ENCODE measurements around the gene APMAP. TPM values are rescaled to one million over a fixed set of nuclear protein-coding genes. Genes with fewer than 3 reads are reported as not detected.

The APMAP gene
- total RNA-seq, 1 experiment from 2014 or later = 67.8 TPM

GRCh38 chr20:25008388-25009217 is 16.1 kb upstream of the APMAP start:
- Mint-ChIP-seq H3K27me3 (ENCODE audit: low read depth) (peaks cover 8% of the 10 kb centered on the region), H3K9me3 (no peaks in the 10 kb centered on the region), H3K36me3 (ENCODE audit: insufficient read depth in 1 of 3, low read depth in 3 of 3) (no peaks in the 10 kb centered on the region), H3K27ac (no peak overlapping the region), H3K4me3 (no peak overlapping the region), H3K4me1 (peaks cover 0 to 3% of the 10 kb centered on the region in 2 experiments; a peak in 1 of 4 replicates)
- DNase-seq = peak; percentile 3
- H3K79me1 ChIP-seq (ENCODE audit: insufficient read depth, low read depth, low read length, poor library complexity, severe bottlenecking) = no peaks in the 10 kb centered on the region
- no peak overlapping the region for H2BK20ac ChIP-seq (ENCODE audit: low read depth, low read length, poor library complexity, severe bottlenecking)
- no peak overlapping the region for H2AFZ ChIP-seq (ENCODE audit: low read length)
- H2BK12ac ChIP-seq (ENCODE audit: insufficient read length, low read depth, low read length) = no peak overlapping the region
- H3K9me3 ChIP-seq (ENCODE audit: control insufficient read depth, low read depth, low read length) = no peaks in the 10 kb centered on the region
- H4K8ac ChIP-seq (replicated peaks; ENCODE audit: insufficient read length, low read depth, low read length) = no peak overlapping the region
- H3K27me3 ChIP-seq (ENCODE audit: insufficient read depth, low read length) = no peaks in the 10 kb centered on the region
- H2AK5ac ChIP-seq (ENCODE audit: insufficient read length, low read length) = no peak overlapping the region
- H4K20me1 ChIP-seq (ENCODE audit: control insufficient read depth, insufficient read depth, insufficient read length) = no peaks in the 10 kb centered on the region
- no peak overlapping the region for H2BK15ac ChIP-seq (ENCODE audit: low read depth, low read length)
- no peak overlapping the region for H3T11ph ChIP-seq (ENCODE audit: low read length)
- H4K5ac ChIP-seq (ENCODE audit: insufficient read length, low read depth, low read length) = no peak overlapping the region
- H4K91ac ChIP-seq (ENCODE audit: insufficient read length, low read depth, low read length) = no peak overlapping the region
- no peak overlapping the region for H3K18ac ChIP-seq (ENCODE audit: insufficient read length, low read depth, low read length)
- H3K23ac ChIP-seq (ENCODE audit: insufficient read length, low read depth, low read length) = no peak overlapping the region
- no peaks in the 10 kb centered on the region for H3K23me2 ChIP-seq (ENCODE audit: insufficient read length, low read depth, low read length, poor library complexity, severe bottlenecking)
- H3K4ac ChIP-seq (ENCODE audit: low read depth, low read length) = no peak overlapping the region
- H3K27ac ChIP-seq (ENCODE audit: insufficient read length, low read depth, low read length) = no peak overlapping the region
- H3K56ac ChIP-seq (ENCODE audit: insufficient read length, low read depth, low read length) = no peak overlapping the region
- H2BK120ac ChIP-seq (ENCODE audit: low read depth, low read length, poor library complexity, severe bottlenecking) = no peak overlapping the region
- H3K14ac ChIP-seq (ENCODE audit: insufficient read depth, low read length) = no peak overlapping the region
- no peak for TF ChIP-seq CTCF (conservative IDR thresholded peaks at IDR 0.05)
- H2BK5ac ChIP-seq (ENCODE audit: insufficient read length, low read length) = no peak overlapping the region
- WGBS (ENCODE audit: extremely low coverage, insufficient read length, low lambda C conversion rate) = no CpG with 5 or more reads among the region's 11 CpGs
- no peaks in the 10 kb centered on the region for H3K79me2 ChIP-seq (ENCODE audit: insufficient read depth, low read length)
- H3K9ac ChIP-seq (ENCODE audit: extremely low read depth, insufficient read length, low read length) = no peak overlapping the region
- H3K4me1 ChIP-seq (ENCODE audit: insufficient read depth, low read length) = no peaks in the 10 kb centered on the region
- H3K4me2 ChIP-seq (ENCODE audit: insufficient read depth, insufficient read length, low read length) = no peak overlapping the region
